ENCODE measurements around the gene MEX3A.

The MEX3A gene

GRCh38 chr1:156101880-156102279 lies 19.6 kb upstream of the MEX3A start:
- no peak for DNase-seq

GRCh38 chr1:156100205-156100995 lies 18.1 kb upstream of the MEX3A start:
- no peak for DNase-seq

- no peak for DNase-seq
These were observed 17.0 kb upstream of the MEX3A start for GRCh38 chr1:156099282-156099681.

- peak in 2 of 3 experiments; percentile 40 to 71 for DNase-seq
These were observed 16.5 kb upstream of the MEX3A start for GRCh38 chr1:156098784-156099183.

- no peak for DNase-seq
These were observed 15.4 kb upstream of the MEX3A start for GRCh38 chr1:156097499-156098178.

- DNase-seq: peak; percentile 58 to 88 (median 76)
These were observed 14.6 kb upstream of the MEX3A start for GRCh38 chr1:156096640-156097391.

- DNase-seq: no peak
These were observed 13.7 kb upstream of the MEX3A start for GRCh38 chr1:156095906-156096508.

GRCh38 chr1:156091610-156092009 lies 9.3 kb upstream of the MEX3A start:
- no peak for DNase-seq

GRCh38 chr1:156090840-156091188 lies 8.5 kb upstream of the MEX3A start:
- DNase-seq: peak; percentile 70 to 96 (median 88)

- no peak for DNase-seq
These were observed 8.0 kb upstream of the MEX3A start for GRCh38 chr1:156090138-156090839.

- DNase-seq: no peak
These were observed 7.4 kb upstream of the MEX3A start for GRCh38 chr1:156089704-156090103.

- no peak for DNase-seq
These were observed 4.0 kb upstream of the MEX3A start for GRCh38 chr1:156086256-156086662.

GRCh38 chr1:156083800-156084790 lies 1.8 kb upstream of the MEX3A start:
- DNase-seq: no peak

- DNase-seq: peak in 2 of 3 experiments; percentile 61 to 76
These were observed 352 bp downstream of the MEX3A start for GRCh38 chr1:156081917-156082308.

GRCh38 chr1:156081180-156081916 lies 917 bp downstream of the MEX3A start:
- peak in 2 of 3 experiments; percentile 33 to 56 for DNase-seq

- DNase-seq: no peak
These were observed 1.4 kb downstream of the MEX3A start for GRCh38 chr1:156080863-156081179.

- DNase-seq: no peak
These were observed 1.9 kb downstream of the MEX3A start for GRCh38 chr1:156080241-156080862.

- no peak for DNase-seq
These were observed 2.5 kb downstream of the MEX3A start for GRCh38 chr1:156079762-156080161.

- no peak for DNase-seq
These were observed 3.5 kb downstream of the MEX3A start for GRCh38 chr1:156078728-156079127.

GRCh38 chr1:156077430-156077760 lies 4.9 kb downstream of the MEX3A start:
- DNase-seq: no peak
